GM12865 (cell line): ENCODE measurements around the gene TFDP2.

ENCODE experiments used
- DNase-seq: peaks from one replicate; pipeline ENCODE4 v3.0.0; 2010; ENCODE audit warnings: low read depth
- H3K4me3 ChIP-seq: 2 replicates; pipeline ENCODE4 v1.5.1; 2011; ENCODE audit warnings: mild to moderate bottlenecking, low read depth, low read length, control low read depth
- CTCF ChIP-seq: IDR thresholded peaks from 2 replicates; pipeline ENCODE4 v1.5.1; 2011; ENCODE audit warnings: low read length, control low read depth, low read depth, inconsistent platforms; ENCODE audit not compliant: insufficient read depth; ENCODE audit errors: missing control alignments

Gene TFDP2

GRCh38 chr3:141950572-141951493 is 198.5 kb downstream of the TFDP2 start:
- DNase-seq = no peak
- H3K4me3 ChIP-seq = no peak overlapping the region
- no peak for TF ChIP-seq CTCF

GRCh38 chr3:141949972-141950371 is 199.4 kb downstream of the TFDP2 start:
- TF ChIP-seq CTCF = no peak
- no peak for DNase-seq
- no peak overlapping the region for H3K4me3 ChIP-seq

- H3K4me3 ChIP-seq = no peak overlapping the region
- TF ChIP-seq CTCF = no peak
- DNase-seq = no peak
Observed at GRCh38 chr3:141949399-141949798, 199.9 kb downstream of the TFDP2 start.

- H3K4me3 ChIP-seq = no peak overlapping the region
- no peak for DNase-seq
- TF ChIP-seq CTCF = no peak
Observed at GRCh38 chr3:141945726-141946485, 203.4 kb downstream of the TFDP2 start.

- no peak for TF ChIP-seq CTCF
- H3K4me3 ChIP-seq = no peak overlapping the region
- DNase-seq = no peak
Observed at GRCh38 chr3:141942006-141942405, 207.3 kb downstream of the TFDP2 start.

GRCh38 chr3:141941093-141941492 is 208.3 kb downstream of the TFDP2 start:
- no peak overlapping the region for H3K4me3 ChIP-seq
- TF ChIP-seq CTCF = no peak
- DNase-seq = no peak
